ENCODE results near the gene PHOSPHO1.

PHOSPHO1 gene

DNA sequence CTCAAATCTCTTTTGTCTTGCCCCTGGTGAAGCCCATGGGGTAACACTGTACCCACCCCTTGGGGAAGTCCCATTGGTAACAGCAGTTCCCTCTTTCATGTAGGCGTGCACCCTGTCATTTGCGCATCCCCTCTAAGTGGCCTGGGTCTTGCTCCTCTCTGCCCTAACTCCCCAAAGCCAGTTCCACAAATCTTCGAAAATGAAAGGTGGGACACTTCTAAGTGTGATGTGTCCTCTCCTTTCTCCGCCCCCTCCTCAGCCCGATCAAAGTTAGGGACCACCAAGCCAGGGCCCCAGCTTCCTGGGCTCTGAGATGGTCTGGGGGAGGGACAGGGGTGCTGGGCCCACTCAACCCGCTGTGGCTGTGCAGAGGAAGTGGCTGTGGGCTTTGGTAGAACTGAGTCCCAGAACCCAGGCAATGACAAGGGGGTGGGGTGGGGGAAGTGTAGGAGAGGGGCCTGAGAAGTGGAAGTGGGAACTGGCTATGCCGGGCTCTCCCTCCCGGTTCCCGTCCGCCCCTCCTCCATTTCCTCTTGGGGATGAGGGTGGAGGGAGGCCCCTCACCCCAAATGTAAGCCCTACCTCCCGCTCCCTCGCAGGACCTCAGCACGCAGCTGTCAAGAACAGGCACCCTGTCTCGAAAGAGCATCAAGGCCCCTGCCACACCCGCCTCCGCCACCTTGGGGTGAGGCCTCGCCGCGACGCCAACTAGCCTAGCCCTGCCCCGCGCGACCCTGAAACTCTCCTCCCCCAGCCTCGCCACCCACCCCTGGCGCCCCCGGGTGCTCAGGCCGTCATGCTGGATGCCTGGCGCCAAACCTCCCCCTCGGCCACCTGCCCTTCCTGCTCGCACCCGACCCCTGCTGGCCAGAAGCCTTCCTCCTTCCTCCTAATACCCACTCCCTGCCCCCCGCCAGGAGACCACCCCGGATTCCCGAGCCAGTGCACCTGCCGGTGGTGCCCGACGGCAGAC, 11.4 kb downstream of the PHOSPHO1 start:
- DNase-seq (ENCODE audit: low read depth, low spot score), result no peak

DNA sequence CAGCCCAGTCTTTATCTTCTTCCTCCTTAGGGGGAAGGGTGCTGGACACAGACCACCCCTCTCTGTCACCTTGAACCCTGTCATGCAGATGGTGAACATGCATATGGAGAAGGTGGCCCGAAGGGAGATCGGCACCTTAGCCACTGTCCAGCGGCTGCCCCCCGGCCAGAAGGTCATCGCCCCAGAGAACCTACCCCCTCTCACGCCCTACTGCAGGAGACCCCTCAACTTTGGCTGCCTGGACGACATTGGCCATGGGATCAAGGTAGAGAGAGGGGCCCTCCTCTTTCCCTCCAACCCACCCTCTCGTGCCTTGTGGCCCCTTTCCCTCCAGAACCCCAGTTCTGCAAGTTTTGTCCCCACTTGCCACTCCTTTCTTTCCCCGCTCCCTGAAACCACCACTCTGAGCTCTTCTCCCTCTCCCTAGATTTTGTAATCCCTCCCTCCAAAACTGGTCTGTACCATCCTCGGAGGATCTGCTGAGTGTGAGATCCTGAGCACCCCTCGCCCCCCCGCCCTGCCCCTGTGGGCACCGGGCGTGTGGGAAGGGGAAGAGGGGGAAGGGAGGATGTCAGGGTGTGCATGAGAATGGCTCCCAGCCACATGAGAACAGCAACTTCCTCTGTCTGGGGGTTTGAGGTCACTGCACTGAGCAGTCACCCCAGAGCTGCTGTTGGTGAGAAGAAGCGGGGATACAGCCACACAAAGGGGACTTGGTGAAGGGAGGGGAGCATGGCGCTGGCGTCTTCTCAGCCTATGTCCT, 12.8 kb downstream of the PHOSPHO1 start:
- no peak for DNase-seq (ENCODE audit: low read depth, low spot score)

DNA sequence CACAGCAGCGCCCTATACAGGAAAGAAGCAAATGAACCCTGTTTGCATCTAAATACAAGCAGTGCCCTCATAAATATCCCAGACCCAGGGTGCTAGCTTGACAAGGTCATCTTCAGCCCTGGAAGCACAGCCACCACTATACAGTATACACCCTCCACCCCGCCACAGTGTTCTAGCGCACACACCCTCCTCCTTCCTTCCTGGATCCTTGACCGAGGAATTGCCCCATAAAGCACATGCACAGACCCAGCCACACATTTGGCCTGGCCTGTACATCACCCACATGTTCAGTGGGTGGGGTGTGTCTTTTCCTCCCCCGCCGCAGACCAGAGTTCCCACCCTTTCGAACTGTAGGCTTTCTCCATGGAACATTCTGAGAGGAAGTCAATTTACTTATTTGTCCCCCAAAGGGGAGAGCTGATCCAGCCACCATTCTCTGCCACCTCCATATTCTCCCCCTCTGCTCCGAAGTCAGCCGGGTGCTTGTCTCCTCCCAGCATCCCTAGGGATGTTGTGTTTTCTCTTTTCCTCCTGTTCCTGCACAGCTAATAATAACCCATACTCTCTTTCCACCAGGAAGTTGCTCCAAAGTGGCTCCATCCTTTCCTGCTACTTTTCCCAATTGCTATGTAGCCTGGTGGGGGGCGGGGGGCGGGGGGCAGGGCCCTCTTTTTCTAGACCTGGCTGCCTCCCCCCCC, 13.5 kb downstream of the PHOSPHO1 start:
- DNase-seq (ENCODE audit: low read depth, low spot score), result no peak

DNA sequence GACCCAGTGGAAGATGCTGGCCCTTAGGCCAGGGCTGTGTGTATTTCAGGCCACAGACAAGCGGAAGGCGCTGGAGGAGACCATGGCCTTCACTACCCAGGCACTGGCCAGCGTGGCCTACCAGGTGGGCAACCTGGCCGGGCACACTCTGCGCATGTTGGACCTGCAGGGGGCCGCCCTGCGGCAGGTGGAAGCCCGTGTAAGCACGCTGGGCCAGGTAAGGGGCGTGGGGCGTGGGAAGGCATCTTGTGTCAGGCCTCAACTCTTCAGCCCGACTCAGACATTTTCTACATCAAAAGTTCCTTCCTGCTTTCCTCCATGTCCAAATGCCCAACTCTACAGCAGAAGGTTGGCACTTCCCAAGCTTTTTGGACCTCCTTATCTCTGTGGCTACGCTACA, 14.1 kb downstream of the PHOSPHO1 start:
- DNase-seq (ENCODE audit: low read depth, low spot score), result no peak

DNA sequence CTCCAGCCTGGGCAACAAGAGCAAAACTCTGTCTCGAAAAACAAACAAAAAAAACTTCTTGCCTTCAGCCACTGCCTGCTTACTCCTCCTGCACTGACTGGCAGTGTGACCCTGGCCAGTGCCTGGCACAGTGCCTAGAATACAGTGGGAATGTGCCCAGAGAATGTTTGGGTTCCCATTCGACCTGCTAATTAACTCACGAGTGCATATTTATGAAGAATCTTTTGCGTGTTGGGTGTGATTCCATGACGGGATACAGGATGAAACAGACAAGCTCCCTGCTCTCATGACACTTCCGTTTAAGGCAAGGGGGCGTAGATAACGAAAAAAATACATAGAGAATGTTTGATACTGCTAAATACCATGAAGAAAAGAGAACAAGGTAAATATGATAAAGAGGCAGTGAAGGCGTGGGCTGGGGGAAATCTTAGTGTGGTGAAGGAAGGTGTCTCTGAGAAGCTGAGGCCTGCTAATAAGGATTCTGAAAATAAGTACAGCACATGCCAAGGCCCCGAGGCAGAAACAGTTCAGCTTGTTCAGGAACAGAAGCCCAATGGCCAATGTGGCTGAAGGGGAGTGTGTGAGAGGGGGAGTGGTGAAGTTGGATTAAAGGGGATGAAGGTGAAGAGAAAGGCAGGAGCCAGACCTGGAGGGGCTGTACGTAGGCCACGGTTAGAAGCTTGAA, 15.8 kb downstream of the PHOSPHO1 start:
- no peak for DNase-seq (ENCODE audit: low read depth, low spot score)

DNA sequence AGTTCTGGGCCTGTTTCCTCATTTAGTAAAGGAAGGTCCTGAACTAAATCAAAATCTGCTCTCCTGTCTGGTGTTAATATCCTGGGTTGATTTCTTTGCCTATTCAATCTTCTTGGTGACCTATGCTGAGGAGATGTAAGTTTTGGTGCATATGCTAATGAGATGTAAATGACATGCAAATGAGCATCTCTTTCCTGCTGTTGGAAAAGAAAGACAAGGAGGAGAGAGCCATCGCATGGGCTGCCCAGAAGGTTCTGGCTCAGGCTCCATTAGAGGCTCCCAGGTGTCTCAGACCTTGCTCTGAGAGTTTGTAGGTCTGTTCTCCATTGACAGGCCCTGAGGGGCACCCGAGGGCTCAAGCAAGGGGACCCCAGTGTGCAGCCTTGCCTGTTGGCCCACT, 16.7 kb downstream of the PHOSPHO1 start:
- DNase-seq (ENCODE audit: low read depth, low spot score), result no peak

DNA sequence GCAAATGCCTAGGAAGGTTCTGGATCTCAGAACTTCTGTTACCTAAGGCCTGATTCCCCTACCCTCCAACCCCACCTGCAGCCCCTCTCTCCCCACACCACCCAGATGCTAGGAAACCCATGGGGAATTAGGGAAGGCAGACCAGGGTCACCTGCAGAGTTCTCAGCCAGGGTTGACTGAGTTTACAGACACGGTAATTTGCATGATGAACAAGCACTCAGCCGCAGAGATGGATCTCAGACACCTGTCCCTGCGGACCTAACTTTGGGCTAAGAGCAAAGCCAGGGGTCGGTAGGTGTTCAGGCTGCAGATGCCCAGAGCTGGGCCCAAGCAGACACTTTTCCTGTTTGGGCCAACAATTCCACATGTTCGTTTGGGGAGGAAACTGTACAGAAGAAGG, 17.2 kb downstream of the PHOSPHO1 start:
- no peak for DNase-seq (ENCODE audit: low read depth, low spot score)

DNA sequence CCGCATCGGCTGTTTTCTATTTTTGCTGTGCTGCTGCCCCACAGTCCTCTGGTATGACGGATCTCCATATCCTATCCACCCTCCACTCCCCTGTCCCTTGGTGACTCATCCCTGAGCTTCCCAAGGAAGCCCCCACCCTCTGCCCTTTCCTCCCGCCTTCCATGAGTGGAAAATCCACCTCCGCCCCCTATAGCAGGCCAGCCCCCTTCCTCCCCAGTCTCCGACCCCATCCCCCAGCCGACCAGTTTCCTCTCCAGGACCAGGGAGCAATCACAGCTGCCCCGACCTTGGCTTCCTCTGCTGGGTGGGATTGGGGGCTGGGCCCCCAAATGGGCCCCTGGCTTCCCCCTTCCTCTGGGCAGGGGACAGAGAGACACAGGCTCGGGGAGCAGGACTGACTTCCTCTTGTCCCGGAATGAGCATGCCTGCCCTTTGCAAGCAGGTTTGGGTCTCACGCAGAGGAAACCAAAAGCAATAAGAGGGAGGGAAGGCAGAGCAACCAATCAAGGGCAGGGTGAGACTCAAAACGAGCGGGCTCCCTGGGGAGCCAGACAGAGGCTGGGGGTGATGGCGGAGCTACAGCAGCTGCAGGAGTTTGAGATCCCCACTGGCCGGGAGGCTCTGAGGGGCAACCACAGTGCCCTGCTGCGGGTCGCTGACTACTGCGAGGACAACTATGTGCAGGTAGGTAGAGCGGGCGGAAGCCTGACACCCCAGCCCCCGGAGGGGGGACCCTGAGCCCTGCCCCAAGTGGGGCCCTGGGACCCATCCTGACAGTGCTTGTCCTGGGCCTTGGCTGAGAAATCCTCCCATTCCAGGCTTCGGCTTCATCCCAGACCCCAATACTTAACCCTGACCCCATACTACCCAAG, 20.2 kb downstream of the PHOSPHO1 start, which contains the start of the genes ABI3 and GNGT2:
Gene ABI3, plus strand, starts transcription at position 550 of the 872 bp plus-strand sequence. Its CDS starts 18 bp downstream, at position 568.
Gene GNGT2, minus strand, starts transcription at position 417 of the 872 bp plus-strand sequence. CDS start 3,152 bp downstream, outside the sequence.
- DNase-seq (ENCODE audit: low read depth, low spot score), result no peak

DNA sequence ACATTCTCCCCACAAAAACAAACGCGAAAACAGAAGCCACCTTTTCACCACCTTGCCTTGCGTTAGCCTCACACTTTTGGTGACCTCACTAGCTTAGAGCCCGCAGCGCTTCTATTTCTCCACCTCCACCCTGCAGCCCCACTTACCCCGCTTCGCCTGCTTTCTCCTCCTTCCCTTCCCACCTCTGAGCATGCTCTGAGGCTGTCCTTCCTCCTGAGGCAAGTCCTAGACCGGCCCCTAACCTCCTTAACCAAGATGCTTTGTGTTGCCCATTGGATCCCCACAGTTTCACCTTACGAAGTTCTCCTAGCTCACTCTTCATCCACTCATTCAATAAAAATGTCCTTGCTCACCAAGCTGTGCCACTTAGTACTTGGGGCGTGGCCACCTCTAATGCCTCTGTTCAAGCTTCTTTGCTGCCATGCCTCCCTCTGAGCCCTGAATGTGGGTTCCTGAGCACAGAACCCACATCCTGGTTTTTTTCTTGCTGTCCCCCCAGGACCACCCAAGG, 21.5 kb downstream of the PHOSPHO1 start:
- DNase-seq (ENCODE audit: low read depth, low spot score), result no peak

DNA sequence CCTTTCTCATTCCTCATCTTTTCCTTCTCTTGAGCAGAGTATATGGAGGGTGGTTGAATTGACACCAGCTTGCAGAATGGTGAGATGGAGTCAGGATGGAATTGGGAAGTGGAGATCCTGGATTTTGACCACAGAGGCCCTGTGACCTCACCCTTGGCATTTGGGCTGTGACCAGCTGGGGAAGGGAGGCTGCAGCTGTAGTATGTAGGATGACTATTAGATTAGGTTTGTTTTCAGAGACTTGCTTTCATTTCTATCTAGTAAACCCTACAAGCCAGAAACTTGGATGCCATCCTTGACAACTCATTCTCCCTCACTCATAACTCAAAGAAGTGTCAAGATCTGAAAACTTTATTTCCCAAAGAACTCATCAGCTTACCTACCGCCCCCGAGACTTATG, 26.1 kb downstream of the PHOSPHO1 start:
- DNase-seq (ENCODE audit: low read depth, low spot score), result no peak

DNA sequence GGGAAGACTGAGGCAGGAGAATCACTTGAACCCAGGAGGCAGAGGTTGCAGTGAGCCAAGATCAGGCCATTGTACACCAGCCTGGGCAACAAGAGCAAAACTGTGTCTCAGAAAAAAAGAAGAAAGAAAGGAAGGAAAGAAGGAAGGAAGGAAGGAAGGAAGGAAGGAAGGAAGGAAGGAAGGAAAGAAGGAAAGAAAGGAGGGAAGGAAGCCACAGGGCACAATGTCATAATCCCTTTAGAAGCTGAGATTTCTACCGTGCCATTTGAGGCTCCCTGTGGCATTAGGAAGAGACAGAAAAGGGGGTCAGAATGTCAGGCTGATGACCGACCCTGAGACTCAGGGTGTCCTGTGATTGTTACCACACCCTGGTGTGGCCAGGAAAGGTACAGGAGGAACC, 26.8 kb downstream of the PHOSPHO1 start:
- DNase-seq (ENCODE audit: low read depth, low spot score), result no peak

DNA sequence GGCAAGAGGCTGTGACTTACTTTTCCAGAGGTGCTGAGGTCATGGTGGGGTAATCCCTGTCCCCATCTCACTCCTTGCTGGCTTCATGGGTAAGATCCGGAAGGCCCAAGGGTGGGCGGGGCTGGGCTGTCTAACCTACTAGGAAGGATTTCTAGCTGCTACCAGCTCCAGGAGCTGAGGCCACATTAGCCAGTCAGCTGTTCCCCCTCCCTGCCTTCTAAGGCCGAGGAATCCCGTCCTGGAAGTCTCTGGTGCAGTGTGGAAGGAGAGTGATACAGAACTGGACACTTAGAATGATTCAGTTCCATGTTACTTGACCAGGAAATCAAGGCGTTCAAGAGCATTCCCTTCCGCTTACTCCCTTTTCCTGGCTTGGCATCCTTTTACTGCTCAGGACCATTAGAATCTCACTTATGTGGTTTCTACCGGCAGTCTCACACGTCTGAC, 29.1 kb downstream of the PHOSPHO1 start:
- no peak for DNase-seq (ENCODE audit: low read depth, low spot score)

DNA sequence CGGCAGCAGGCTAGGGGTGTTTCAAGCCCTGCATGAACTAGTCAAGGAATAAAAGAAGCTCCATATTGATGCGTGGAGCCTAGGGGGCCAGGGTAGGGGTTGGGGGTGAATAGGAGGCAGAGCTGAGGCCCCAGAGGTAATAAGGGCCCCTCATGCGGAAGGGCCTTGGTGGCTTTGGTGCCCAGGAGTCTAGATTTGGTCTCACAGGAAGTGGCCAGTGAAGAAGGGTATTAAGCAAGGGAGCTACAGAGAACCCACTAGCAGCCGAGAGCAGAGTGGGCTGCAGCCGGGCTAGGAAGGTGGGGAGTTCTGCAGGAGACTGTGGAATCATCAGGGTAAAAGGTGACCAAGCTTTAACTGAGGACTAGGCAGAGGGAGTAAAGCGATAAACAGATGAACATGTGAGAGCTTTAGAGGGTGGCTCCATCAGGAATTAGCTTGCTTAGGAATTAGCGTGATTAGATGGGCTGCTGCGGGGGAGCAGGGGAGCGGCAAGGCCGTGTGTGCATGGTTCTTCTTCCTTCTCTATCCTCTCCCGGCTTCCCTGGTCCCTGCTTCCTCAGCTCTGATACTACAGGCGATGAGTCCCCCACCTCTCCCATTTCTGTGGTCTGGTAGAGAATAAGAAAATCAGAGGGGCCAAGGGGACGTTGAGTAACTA, 30.0 kb downstream of the PHOSPHO1 start:
- no peak for DNase-seq (ENCODE audit: low read depth, low spot score)

DNA sequence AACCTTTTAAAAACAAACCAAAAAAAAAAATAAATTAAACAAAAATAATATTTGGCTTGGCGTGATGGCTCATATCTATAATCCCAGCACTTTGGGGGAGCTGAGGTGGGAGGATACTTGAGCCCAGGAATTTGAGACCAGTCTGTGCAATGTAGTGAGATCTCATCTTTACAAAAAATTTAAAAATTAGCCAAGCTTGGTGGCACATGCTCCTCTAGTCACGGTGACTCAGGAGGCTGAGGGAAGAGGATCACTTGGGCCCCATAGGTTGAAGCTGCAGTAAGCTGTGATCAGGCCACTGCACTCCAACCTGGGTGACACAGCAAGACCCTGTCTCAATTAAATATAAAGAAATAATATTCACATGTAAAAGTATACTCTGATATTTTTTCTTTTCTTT, 32.4 kb downstream of the PHOSPHO1 start:
- DNase-seq (ENCODE audit: low read depth, low spot score), result no peak

DNA sequence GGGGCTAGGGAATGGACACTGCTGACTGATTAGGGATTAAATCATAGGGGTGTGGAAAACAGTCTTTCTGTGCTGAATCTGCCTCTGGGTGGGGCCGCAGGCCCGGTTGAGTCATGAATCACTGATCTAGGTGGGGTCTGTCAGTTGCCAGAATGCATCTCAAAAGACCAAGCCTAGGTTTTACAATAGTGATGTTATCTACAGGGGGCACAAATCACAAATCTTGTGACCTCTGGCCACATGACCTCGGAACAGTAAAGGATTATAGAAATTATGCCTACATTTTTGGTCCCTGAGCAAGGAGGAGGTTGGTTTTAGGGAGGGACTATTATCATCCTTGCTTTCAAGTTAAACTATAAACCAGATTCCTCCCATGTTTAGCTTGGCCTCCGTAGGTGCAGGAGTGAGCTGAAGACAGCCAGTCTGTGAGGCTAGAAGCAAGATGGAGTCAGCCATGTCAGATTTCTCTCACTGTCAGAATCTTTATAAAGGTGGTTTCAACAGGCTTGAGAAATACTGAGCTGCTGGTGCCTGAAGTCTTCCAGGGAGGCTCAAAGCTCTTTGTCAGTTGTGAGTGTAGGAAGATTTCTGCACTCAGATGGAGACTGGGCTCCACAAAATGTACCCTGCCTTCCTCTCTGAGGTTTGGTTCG, 33.1 kb downstream of the PHOSPHO1 start:
- DNase-seq (ENCODE audit: low read depth, low spot score), result no peak

DNA sequence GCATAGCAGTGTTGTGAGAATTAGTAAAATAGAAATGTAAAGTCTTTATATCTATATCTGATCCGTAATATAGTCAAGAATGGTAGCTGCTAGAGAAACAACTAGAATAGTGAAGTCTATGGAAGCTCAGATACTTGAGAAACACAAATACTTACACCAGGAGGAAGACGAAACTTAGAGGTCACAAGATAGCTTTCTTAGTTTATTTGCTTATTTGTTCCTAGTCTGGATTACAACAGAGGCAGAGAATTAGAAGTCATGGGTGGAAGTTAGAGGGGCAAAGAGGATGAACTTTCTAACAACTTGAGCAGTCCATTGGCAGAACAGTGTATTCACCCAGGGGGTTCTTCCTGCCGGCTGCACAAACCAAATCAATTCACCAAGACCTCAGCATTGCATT, 34.1 kb downstream of the PHOSPHO1 start:
- no peak for DNase-seq (ENCODE audit: low read depth, low spot score)

DNA sequence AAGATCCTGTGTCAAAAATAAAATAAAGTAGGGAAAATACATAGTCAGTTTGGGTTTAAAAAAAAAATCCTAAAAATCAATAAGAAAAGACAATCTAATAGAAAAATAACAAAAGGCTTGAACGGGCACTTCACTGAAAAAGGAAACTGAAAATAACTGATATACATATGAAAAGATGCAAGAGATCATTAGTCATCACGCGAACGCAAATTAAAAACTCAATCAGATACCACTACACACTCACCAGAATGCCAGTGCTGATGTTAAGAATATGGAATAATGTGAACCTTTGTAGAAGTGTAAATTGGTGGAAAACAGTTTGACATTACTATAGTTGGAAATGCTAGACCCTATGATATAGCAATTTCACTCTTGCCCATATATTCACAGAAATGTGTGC, 34.8 kb downstream of the PHOSPHO1 start:
- no peak for DNase-seq (ENCODE audit: low read depth, low spot score)

DNA sequence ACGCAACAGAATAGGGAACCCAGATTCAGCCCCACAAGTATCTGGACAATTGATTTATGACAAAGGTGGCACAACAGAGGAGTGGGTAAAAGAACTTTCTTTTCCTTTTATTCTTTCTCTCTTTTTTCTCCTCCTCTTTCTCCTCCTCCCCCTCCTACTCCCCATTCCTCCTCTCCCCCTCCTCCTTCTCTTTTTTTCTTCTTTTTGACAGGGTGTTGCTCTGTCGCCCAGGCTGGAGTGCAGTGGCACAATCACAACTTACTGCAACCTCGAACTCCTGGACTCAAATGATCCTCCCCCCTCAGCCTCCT, 36.3 kb downstream of the PHOSPHO1 start:
- no peak for DNase-seq (ENCODE audit: low read depth, low spot score)
